Mucosa of descending colon (tissue), 3 donors: ENCODE results near the gene CEP295NL. TPM values are rescaled to one million over a fixed set of nuclear protein-coding genes. Genes with fewer than 3 reads are reported as not detected.
A peak's percentile ranks its signal among the peaks of the same experiment; 100 is the strongest.

Source experiments
- ATAC-seq: fragments of 200-7000 bp; cut with Tn5 transposase; one replicate; pipeline ENCODE4 v1.9.1; 2020; ENCODE audit warnings: mild to moderate bottlenecking, moderate library complexity
- DNase-seq, 3 donors: peaks; one replicate each; pipeline ENCODE4 v3.0.0-alpha.2; 2020
- H3K36me3 ChIP-seq: fragments of 200-600 bp; one replicate; pipeline ENCODE4 v1.8.0; 2021; ENCODE audit warnings: low read depth, mild to moderate bottlenecking
- H3K4me1 ChIP-seq: fragments of 200-600 bp; one replicate; pipeline ENCODE4 v1.8.0; 2021; ENCODE audit warnings: low read depth, mild to moderate bottlenecking
- H3K4me3 ChIP-seq: fragments of 200-600 bp; one replicate; pipeline ENCODE4 v1.8.0; 2021; ENCODE audit warnings: mild to moderate bottlenecking
- H3K9me3 ChIP-seq: fragments of 200-600 bp; one replicate; pipeline ENCODE4 v1.8.0; 2021; ENCODE audit warnings: mild to moderate bottlenecking
- intact Hi-C, 2 donors: fragments of 100-400 bp; cut with DNase I in 1 of 2; cut with micrococcal nuclease in 1 of 2; formaldehyde crosslinking; loops; one replicate each; pipeline versions ENCODE4 v1.11.0 to v1.11.1; 2022; cut with DNase I, micrococcal nuclease
- total RNA-seq, 3 donors: library from RNA; stranded (reverse); fragmentation: NEBNext Ultra II Directional in 2 of 3; extraction: Animal tissue kit (Norgen Biotek cat#: 25700) in 2 of 3; gene quantifications; one replicate each; pipeline versions ENCODE4 v1.2.1 to v1.2.4, GENCODE V29; 2021 to 2023
- TF ChIP-seq, protein P1 (sequence below): fragments of 200-600 bp; IDR thresholded peaks from one replicate; pipeline ENCODE4 v1.8.0; 2022; ENCODE audit warnings: antibody characterized with exemption, mild to moderate bottlenecking
- donor health status: DM: no; HTN: no; CAD: no; lungs with moderate emphysema.
- donor health status: DM: no; HTN: no; CAD: no.
- donor health status: DM: no; HTN: yes; CAD: no.

Gene CEP295NL
- total RNA-seq, 3 donors from 2014 or later, result 1.4 to 2.5 (median 2.0) TPM

GRCh38 chr17:78865682-78866390 lies 37.2 kb downstream of the CEP295NL start:
- Histone ChIP-seq H3K36me3 (no peaks in the 10 kb centered on the region), H3K4me1 (no peaks in the 10 kb centered on the region), H3K9me3 (no peaks in the 10 kb centered on the region), H3K4me3 (no peak overlapping the region)
- ATAC-seq (peak; percentile 91), DNase-seq (peak; percentile 79 to 92 (median 89))
- intact Hi-C loops, result loop anchor here in 1 of 2 donors (2.0 kb wide), 1 partner anchor 105 kb away; no protein-coding TSS in a partner anchor
- TF ChIP-seq, protein P1, sequence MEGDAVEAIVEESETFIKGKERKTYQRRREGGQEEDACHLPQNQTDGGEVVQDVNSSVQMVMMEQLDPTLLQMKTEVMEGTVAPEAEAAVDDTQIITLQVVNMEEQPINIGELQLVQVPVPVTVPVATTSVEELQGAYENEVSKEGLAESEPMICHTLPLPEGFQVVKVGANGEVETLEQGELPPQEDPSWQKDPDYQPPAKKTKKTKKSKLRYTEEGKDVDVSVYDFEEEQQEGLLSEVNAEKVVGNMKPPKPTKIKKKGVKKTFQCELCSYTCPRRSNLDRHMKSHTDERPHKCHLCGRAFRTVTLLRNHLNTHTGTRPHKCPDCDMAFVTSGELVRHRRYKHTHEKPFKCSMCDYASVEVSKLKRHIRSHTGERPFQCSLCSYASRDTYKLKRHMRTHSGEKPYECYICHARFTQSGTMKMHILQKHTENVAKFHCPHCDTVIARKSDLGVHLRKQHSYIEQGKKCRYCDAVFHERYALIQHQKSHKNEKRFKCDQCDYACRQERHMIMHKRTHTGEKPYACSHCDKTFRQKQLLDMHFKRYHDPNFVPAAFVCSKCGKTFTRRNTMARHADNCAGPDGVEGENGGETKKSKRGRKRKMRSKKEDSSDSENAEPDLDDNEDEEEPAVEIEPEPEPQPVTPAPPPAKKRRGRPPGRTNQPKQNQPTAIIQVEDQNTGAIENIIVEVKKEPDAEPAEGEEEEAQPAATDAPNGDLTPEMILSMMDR, result peak; percentile 94

GRCh38 chr17:78864117-78864516 lies 38.9 kb downstream of the CEP295NL start:
- Histone ChIP-seq H3K4me1 (no peaks in the 10 kb centered on the region), H3K4me3 (no peak overlapping the region), H3K9me3 (no peaks in the 10 kb centered on the region), H3K36me3 (no peaks in the 10 kb centered on the region)
- DNase-seq, result no peak
- intact Hi-C loops, result loop anchor here in 1 of 2 donors (5.0 kb wide), 1 partner anchor 108 kb away; no protein-coding TSS in a partner anchor
- ATAC-seq, result no peak
- TF ChIP-seq, protein P1, result no peak

DNA sequence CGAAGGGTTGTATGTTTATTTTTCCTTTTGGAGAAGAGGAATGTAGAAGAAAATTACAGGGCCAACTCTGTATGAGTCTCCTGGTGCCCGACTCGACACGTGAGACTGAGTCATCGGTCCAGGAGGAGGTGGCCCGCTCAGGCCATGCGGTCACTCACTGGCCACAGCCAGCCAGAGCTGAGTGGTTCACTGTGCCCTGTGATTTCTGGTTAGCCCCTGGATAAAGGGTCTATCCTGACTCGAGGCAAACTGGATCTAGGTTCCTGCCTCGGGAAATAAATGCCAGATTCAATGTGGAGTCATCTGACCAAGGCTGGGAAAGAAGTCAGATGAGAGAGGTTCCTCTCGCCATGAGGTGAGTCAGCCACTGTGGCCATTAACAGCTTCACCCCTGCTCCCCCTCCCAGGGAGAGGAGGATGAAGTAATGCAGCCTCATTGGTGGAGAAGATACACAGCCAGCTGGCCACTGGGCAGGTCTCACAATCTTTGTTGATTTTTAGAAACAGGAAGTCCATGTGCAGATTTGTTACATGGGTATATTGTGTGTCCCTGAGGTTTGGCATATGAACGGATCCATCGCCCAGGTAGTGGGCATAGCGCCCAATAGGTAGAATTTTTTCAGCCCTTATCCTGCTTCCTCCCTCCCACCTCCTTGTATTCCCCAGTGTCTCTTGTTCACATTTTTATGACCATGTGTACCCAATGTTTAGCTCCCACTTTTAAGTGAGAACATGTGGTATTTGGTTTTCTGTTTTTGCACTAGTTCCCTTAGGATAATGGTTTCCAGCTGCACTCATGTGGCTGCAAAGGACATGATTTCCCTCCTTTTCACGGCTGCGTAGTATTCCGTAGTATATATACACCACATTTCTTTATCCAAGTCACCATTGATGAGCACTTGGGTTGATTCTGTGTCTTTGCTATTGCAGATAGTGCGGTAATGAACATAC lies 40.7 kb downstream of the CEP295NL start:
- ATAC-seq, result peak; percentile 91
- intact Hi-C loops, result loop anchor here in 1 of 2 donors (5.0 kb wide), 1 partner anchor 110 kb away; no protein-coding TSS in a partner anchor
- H3K36me3 ChIP-seq, result no peaks in the 10 kb centered on the region
- H3K4me3 ChIP-seq, result no peak overlapping the region
- DNase-seq, result peak; percentile 53 to 82 (median 68)
- TF ChIP-seq, protein P1, result no peak
- no peaks in the 10 kb centered on the region for H3K4me1 ChIP-seq
- H3K9me3 ChIP-seq, result no peaks in the 10 kb centered on the region

- DNase-seq (no peak), ATAC-seq (no peak)
- H3K4me3 ChIP-seq, result no peak overlapping the region
- H3K36me3 ChIP-seq, result no peaks in the 10 kb centered on the region
- TF ChIP-seq, protein P1, result no peak
- no peaks in the 10 kb centered on the region for H3K9me3 ChIP-seq
- no peaks in the 10 kb centered on the region for H3K4me1 ChIP-seq
- intact Hi-C loops, result loop anchor here in 1 of 2 donors (5.0 kb wide), 1 partner anchor 111 kb away; no protein-coding TSS in a partner anchor
These were observed 41.8 kb downstream of the CEP295NL start for GRCh38 chr17:78861229-78861628.

GRCh38 chr17:78859051-78859450 lies 44.0 kb downstream of the CEP295NL start:
- intact Hi-C loops, result no loop called here
- H3K4me3 ChIP-seq, result no peak overlapping the region
- TF ChIP-seq, protein P1, result no peak
- no peaks in the 10 kb centered on the region for H3K36me3 ChIP-seq
- no peak for ATAC-seq
- H3K9me3 ChIP-seq, result no peaks in the 10 kb centered on the region
- no peak for DNase-seq
- H3K4me1 ChIP-seq, result no peaks in the 10 kb centered on the region
